Endothelial cell of umbilical vein (primary cell): ENCODE results near the gene RPL13. TPM values are rescaled to one million over a fixed set of nuclear protein-coding genes. Genes with fewer than 3 reads are reported as not detected.

ENCODE experiments used
- BruUV-seq: library from RNA; stranded (reverse); fragments of 400-500 nt; replicated peaks from 2 replicates; lab custom pipeline; 2021; lab: Mats Ljungman, UMichigan
- CTCF ChIA-PET: fragments of 300-600, 350-600 bp; sonication (Branson Sonifier 250); formaldehyde crosslinking; loops from one replicate; lab custom pipeline; 2021; ENCODE audit warnings: antibody characterized with exemption, inconsistent platforms; lab: Charles Lee
- POLR2A ChIA-PET: fragments of 300-600, 350-600 bp; sonication (Branson Sonifier 250); formaldehyde crosslinking; loops from one replicate; lab custom pipeline; 2021; ENCODE audit warnings: antibody characterized with exemption, inconsistent platforms; lab: Charles Lee
- DNase-seq: peaks from one replicate; pipeline ENCODE4 v3.0.0-alpha.2; 2011; ENCODE audit warnings: low read depth, low spot score
- FAIRE-seq: peaks from 2 replicates; lab custom pipeline; 2011; peaks lifted over from hg19 to GRCh38; lab: Jason Lieb, UNC
- H2AFZ ChIP-seq: 2 replicates; pipeline ENCODE4 v1.6.0; 2012; ENCODE audit warnings: low read depth, low read length, control low read depth, inconsistent platforms
- H3K27ac ChIP-seq: 2 replicates; pipeline ENCODE4 v1.5.1; 2011; ENCODE audit warnings: low read depth, mild to moderate bottlenecking, control low read depth, low read length, moderate library complexity; ENCODE audit not compliant: insufficient read depth
- H3K27me3 ChIP-seq, 2 experiments: 2 replicates each; pipeline versions ENCODE4 v1.6.0 to v1.6.1; 2011; ENCODE audit warnings: low read length in 2 of 2, mixed read lengths in 1 of 2; ENCODE audit not compliant: control insufficient read depth in 2 of 2, insufficient read depth in 2 of 2
- H3K36me3 ChIP-seq, 2 experiments: 2 replicates in 1 of 2; 3 replicates in 1 of 2; pipeline ENCODE4 v1.5.1; 2011; ENCODE audit warnings: low read length in 2 of 2, mild to moderate bottlenecking in 1 of 2, moderate library complexity in 1 of 2; ENCODE audit not compliant: control insufficient read depth in 2 of 2, insufficient read depth in 2 of 2; ENCODE audit errors: extremely low read depth in 1 of 2
- H3K4me1 ChIP-seq: 3 replicates; pipeline ENCODE4 v1.5.1; 2011; ENCODE audit warnings: mild to moderate bottlenecking, low read length; ENCODE audit not compliant: control insufficient read depth, insufficient read depth; ENCODE audit errors: extremely low read depth
- H3K4me2 ChIP-seq: 2 replicates; pipeline ENCODE4 v1.6.1; 2011; ENCODE audit warnings: low read length, control low read depth, mixed read lengths; ENCODE audit not compliant: insufficient read depth
- H3K4me3 ChIP-seq, 3 experiments: fragments of 200-600 bp in 1 of 3; sonication (generic), shearing (Covaris generic) in 1 of 3; replicated peaks in 1 of 3; 2 replicates each; pipeline ENCODE4 v1.5.1; 2011 to 2016; ENCODE audit warnings: control low read depth in 3 of 3, low read length in 3 of 3, mild to moderate bottlenecking in 2 of 3, inconsistent platforms in 1 of 3, low read depth in 1 of 3, moderate library complexity in 1 of 3; ENCODE audit not compliant: insufficient read depth in 1 of 3
- H3K79me2 ChIP-seq: 2 replicates; pipeline ENCODE4 v1.6.0; 2012; ENCODE audit warnings: low read length, inconsistent platforms; ENCODE audit not compliant: control insufficient read depth, insufficient read depth
- H3K9ac ChIP-seq: replicated peaks from 2 replicates; pipeline ENCODE3; 2011; ENCODE audit warnings: low read length, control low read depth; ENCODE audit not compliant: insufficient read depth; ENCODE audit errors: extremely low read depth
- H3K9me1 ChIP-seq: replicated peaks from 3 replicates; pipeline ENCODE4 v1.6.0; 2011; ENCODE audit warnings: mild to moderate bottlenecking, low read length; ENCODE audit not compliant: control insufficient read depth, insufficient read depth; ENCODE audit errors: extremely low read depth
- H3K9me3 ChIP-seq: replicated peaks from 2 replicates; pipeline ENCODE4 v1.5.1; 2012; ENCODE audit warnings: low read length, inconsistent platforms; ENCODE audit not compliant: control insufficient read depth, insufficient read depth
- H4K20me1 ChIP-seq: replicated peaks from 2 replicates; pipeline ENCODE3; 2011; ENCODE audit warnings: mild to moderate bottlenecking, low read length; ENCODE audit not compliant: control insufficient read depth, insufficient read depth; ENCODE audit errors: extremely low read depth
- EZH2 ChIP-seq: IDR thresholded peaks from 2 replicates; pipeline ENCODE4 v1.6.1; 2012; ENCODE audit warnings: borderline replicate concordance, low read depth, mild to moderate bottlenecking, moderate library complexity, low read length, inconsistent platforms; ENCODE audit not compliant: severe bottlenecking
- FOS ChIP-seq: IDR thresholded peaks from 2 replicates; pipeline ENCODE4 v1.6.1; 2011; ENCODE audit warnings: mild to moderate bottlenecking, low read length, moderate library complexity, borderline replicate concordance; ENCODE audit not compliant: insufficient read depth
- JUN ChIP-seq: IDR thresholded peaks from 2 replicates; pipeline ENCODE4 v1.6.1; 2011; ENCODE audit warnings: borderline replicate concordance, low read depth; ENCODE audit not compliant: insufficient read length, insufficient read depth
- MYC ChIP-seq: IDR thresholded peaks from one replicate; pipeline ENCODE4 v1.6.1; 2011; ENCODE audit warnings: mild to moderate bottlenecking, low read depth, low read length
- POLR2AphosphoS5 ChIP-seq: IDR thresholded peaks from 2 replicates; pipeline ENCODE4 v1.6.1; 2012; ENCODE audit warnings: low read depth, mild to moderate bottlenecking, control low read depth, low read length, moderate library complexity; ENCODE audit not compliant: insufficient read depth
- dilution Hi-C: fragments of 300-500 bp; cut with MboI; formaldehyde crosslinking; loops from one replicate; pipeline ENCODE4 v1.15.0; 2019; ENCODE audit warnings: low sequenced_read_pairs; ENCODE audit not compliant: extremely low pct_ligation_motif_present
- intact Hi-C: fragments of 100-400 bp; cut with micrococcal nuclease; formaldehyde crosslinking; loops from one replicate; pipeline ENCODE4 v1.10.0; 2022
- polyA plus RNA-seq, 4 experiments: library from polyadenylated mRNA; depleted of rRNA in 3 of 4; stranded (reverse) in 3 of 4; unstranded in 1 of 4; fragments of >200 nt; gene quantifications; 2 replicates each; pipeline versions ENCODE4 v1.2.1 to v1.2.3, GENCODE V29; 2011 to 2012; ENCODE audit warnings: missing spikeins in 1 of 4
- total RNA-seq: library from RNA; stranded (reverse); gene quantifications from 2 replicates; pipeline ENCODE4 v1.2.3, GENCODE V29; 2021
- TF ChIP-seq, protein P1 (sequence below): IDR thresholded peaks from 2 replicates; pipeline ENCODE4 v1.6.1; 2011; ENCODE audit not compliant: insufficient read depth, insufficient read length
- TF ChIP-seq, protein P2 (sequence below), 2 donors: IDR thresholded peaks; 1 replicate in 1 of 2; 2 replicates in 1 of 2; pipeline ENCODE4 v1.5.1; 2011; ENCODE audit warnings: low read length in 2 of 2, mild to moderate bottlenecking in 2 of 2, moderate library complexity in 2 of 2, control low read depth in 1 of 2, inconsistent platforms in 1 of 2, low read depth in 1 of 2; ENCODE audit not compliant: insufficient read depth in 1 of 2; ENCODE audit errors: extremely low read depth in 1 of 2

RPL13 gene
- total and polyA plus RNA-seq, 2 donors (not counting 3 experiments of a cell fraction or from before 2014, with no cell fraction given): 1,463 to 5,670 TPM

DNA sequence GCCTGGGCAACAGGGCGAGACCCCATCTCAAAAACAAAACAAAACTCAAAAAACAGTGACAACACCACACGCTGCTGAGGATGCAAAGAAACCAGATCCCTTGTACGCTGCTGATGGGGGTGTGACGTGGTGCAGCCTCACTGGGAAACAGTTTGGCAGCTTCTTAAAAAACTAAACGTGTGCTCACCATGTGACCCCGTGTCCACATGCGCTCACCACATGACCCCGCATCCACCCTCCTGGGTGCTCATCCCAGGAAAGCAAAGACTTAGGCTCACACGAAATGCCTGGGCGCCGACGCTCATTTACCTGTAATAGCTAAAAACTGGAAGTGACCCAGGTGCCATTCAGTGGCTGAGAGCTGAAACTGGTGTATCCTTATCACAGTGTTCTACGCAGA, 19.9 kb upstream of the RPL13 start:
- POLR2A ChIA-PET: no interaction called here
- dilution Hi-C loops (no loop called here), intact Hi-C loops (no loop called here)
- no TSS peak for BruUV-seq
- DNase-seq (no peak), FAIRE-seq (no peak)
- Histone ChIP-seq H3K9me3 (no peaks in the 10 kb centered on the region), H2AFZ (no peak overlapping the region), H4K20me1 (no peaks in the 10 kb centered on the region), H3K4me3 (no peak overlapping the region), H3K9ac (no peak overlapping the region), H3K27ac (no peak overlapping the region), H3K9me1 (no peaks in the 10 kb centered on the region), H3K4me2 (no peak overlapping the region), H3K4me1 (no peaks in the 10 kb centered on the region), H3K36me3 (peaks cover 0 to 32% of the 10 kb centered on the region in 2 experiments), H3K79me2 (peaks cover 2% of the 10 kb centered on the region), H3K27me3 (no peaks in the 10 kb centered on the region)
- CTCF ChIA-PET: interaction anchor here (0.9 to 1.3 kb wide), 2 partner anchors 17 to 30 kb away, joined by 3 to 6 read pairs; no protein-coding TSS in a partner anchor
- TF ChIP-seq EZH2: no peak
- TF ChIP-seq MYC: no peak
- TF ChIP-seq POLR2AphosphoS5: no peak
- TF ChIP-seq JUN: no peak
- TF ChIP-seq, protein P1, sequence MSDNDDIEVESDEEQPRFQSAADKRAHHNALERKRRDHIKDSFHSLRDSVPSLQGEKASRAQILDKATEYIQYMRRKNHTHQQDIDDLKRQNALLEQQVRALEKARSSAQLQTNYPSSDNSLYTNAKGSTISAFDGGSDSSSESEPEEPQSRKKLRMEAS: no peak
- TF ChIP-seq, protein P2, sequence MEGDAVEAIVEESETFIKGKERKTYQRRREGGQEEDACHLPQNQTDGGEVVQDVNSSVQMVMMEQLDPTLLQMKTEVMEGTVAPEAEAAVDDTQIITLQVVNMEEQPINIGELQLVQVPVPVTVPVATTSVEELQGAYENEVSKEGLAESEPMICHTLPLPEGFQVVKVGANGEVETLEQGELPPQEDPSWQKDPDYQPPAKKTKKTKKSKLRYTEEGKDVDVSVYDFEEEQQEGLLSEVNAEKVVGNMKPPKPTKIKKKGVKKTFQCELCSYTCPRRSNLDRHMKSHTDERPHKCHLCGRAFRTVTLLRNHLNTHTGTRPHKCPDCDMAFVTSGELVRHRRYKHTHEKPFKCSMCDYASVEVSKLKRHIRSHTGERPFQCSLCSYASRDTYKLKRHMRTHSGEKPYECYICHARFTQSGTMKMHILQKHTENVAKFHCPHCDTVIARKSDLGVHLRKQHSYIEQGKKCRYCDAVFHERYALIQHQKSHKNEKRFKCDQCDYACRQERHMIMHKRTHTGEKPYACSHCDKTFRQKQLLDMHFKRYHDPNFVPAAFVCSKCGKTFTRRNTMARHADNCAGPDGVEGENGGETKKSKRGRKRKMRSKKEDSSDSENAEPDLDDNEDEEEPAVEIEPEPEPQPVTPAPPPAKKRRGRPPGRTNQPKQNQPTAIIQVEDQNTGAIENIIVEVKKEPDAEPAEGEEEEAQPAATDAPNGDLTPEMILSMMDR (IDR thresholded peaks at IDR 0.05; ENCODE audit: extremely low read depth in 1 of 2, insufficient read depth in 1 of 2, low read depth in 1 of 2, low read length in 2 of 2): no peak
- no peak for TF ChIP-seq FOS
